Activated CD8-positive, alpha-beta T cell treated with anti-CD3 and anti-CD28 coated beads, Interleukin-2, amount 10 ng/mL, durations not matched to agents 7 days and 5 days (primary cell): Measurements from ENCODE around the gene ZBTB42. TPM values are rescaled to one million over a fixed set of nuclear protein-coding genes. Genes with fewer than 3 reads are reported as not detected.

Experiments
- ATAC-seq: fragments of 150-1000 bp; cut with Tn5 transposase; one replicate; pipeline ENCODE4 v1.10.0; 2021; ENCODE audit warnings: moderate library complexity
- CTCF ChIA-PET: fragments of 350-600 bp; sonication (Branson Sonifier 250); formaldehyde crosslinking; loops from one replicate; lab custom pipeline; 2021; ENCODE audit warnings: antibody characterized with exemption; lab: Charles Lee
- POLR2A ChIA-PET: fragments of 350-600 bp; sonication (Branson Sonifier 250); formaldehyde crosslinking; loops from one replicate; lab custom pipeline; 2021; ENCODE audit warnings: antibody characterized with exemption; lab: Charles Lee
- DNase-seq: peaks from one replicate; pipeline ENCODE4 v3.0.0-alpha.2; 2020
- H3K27ac Mint-ChIP-seq: one replicate; pipeline ENCODE4 v1.8.0; 2021; ENCODE audit warnings: mild to moderate bottlenecking, mixed read lengths
- H3K27me3 Mint-ChIP-seq: one replicate; pipeline ENCODE4 v1.8.0; 2021; ENCODE audit warnings: low read depth, mixed read lengths
- H3K36me3 Mint-ChIP-seq: one replicate; pipeline ENCODE4 v1.8.0; 2021; ENCODE audit warnings: low read depth, mixed read lengths
- H3K4me1 Mint-ChIP-seq: one replicate; pipeline ENCODE4 v1.8.0; 2021; ENCODE audit warnings: low read depth, mixed read lengths
- H3K4me3 Mint-ChIP-seq: one replicate; pipeline ENCODE4 v1.8.0; 2021; ENCODE audit warnings: mild to moderate bottlenecking, mixed read lengths
- H3K9me3 Mint-ChIP-seq: one replicate; pipeline ENCODE4 v1.8.0; 2022; ENCODE audit warnings: mixed read lengths; ENCODE audit not compliant: insufficient read depth
- total RNA-seq, 2 experiments: library from RNA; stranded (reverse); gene quantifications; one replicate each; pipeline ENCODE4 v1.2.3, GENCODE V29; 2021

ZBTB42 gene
- total RNA-seq, 2 experiments from 2014 or later = 5.3 TPM

DNA sequence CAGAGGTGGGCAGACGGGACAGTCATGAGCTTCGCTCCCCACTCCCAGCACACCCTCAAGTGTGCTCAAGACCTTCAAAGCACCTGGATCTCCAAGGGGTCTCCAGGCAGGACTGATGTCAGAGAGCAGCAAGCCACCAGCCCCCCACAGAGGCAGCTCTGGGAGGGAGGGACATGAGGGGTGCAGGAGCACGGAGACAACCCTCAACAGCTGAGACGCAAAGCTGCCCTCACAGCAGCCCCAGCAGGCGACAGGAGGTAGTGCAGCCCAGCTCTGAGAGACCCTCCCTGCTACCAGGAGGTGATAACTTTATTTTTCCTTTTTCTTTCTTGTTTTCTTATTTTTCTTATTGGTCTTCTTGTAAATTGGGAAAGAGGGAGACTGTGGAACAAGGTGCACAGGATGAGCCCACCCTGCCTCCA, 30.0 kb upstream of the ZBTB42 start:
- peak; percentile 45 for DNase-seq
- POLR2A ChIA-PET = interaction anchor here (1.2 kb wide), 1 partner anchor 30 kb away, joined by 3 read pairs; the partner anchor contains the start of gene ZBTB42

DNA sequence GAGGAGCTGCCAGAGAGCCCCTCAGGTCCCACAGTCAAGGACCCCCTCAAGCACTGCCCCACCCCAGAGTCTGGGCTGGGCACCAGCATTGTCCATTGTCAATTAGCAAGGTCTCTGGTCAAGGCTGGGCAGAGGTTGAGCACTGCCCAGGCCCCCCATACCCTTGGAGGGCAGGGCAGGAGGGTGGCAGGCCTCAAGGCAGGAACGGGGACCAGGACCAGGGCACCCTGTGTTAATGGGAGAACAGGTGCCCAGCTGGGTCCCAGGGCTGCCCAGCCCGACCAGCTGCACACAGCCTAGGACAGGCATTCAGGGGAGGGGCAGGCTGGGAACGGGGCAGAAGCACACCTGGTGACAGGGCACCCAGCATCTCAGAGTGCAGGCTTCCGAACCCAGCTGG, 29.5 kb upstream of the ZBTB42 start:
- Mint-ChIP-seq H3K27ac (no peak overlapping the region), H3K9me3 (no peaks in the 10 kb centered on the region), H3K36me3 (peaks cover 44% of the 10 kb centered on the region), H3K4me3 (no peak overlapping the region), H3K27me3 (no peaks in the 10 kb centered on the region), H3K4me1 (peaks cover 6% of the 10 kb centered on the region)
- POLR2A ChIA-PET = no interaction called here
- ATAC-seq (no peak), DNase-seq (no peak)
- CTCF ChIA-PET = interaction anchor here (0.8 to 6.6 kb wide), 5 partner anchors 10 to 56 kb away, joined by 3 to 78 read pairs (median 6); partner anchors contain the start of gene SIVA1

More for the DNA sequence above, 30.0 kb upstream of the ZBTB42 start:
- CTCF ChIA-PET = interaction anchor here (0.8 to 6.6 kb wide), 8 partner anchors 10 to 56 kb away, joined by 3 to 78 read pairs (median 4); partner anchors contain the start of genes ADSS1 and SIVA1
- H3K36me3 Mint-ChIP-seq = peaks cover 39% of the 10 kb centered on the region
- no peak for ATAC-seq
- H3K4me3 Mint-ChIP-seq = no peak overlapping the region
- peaks cover 6% of the 10 kb centered on the region for H3K4me1 Mint-ChIP-seq
- no peaks in the 10 kb centered on the region for H3K9me3 Mint-ChIP-seq
- no peaks in the 10 kb centered on the region for H3K27me3 Mint-ChIP-seq
- H3K27ac Mint-ChIP-seq = no peak overlapping the region

DNA sequence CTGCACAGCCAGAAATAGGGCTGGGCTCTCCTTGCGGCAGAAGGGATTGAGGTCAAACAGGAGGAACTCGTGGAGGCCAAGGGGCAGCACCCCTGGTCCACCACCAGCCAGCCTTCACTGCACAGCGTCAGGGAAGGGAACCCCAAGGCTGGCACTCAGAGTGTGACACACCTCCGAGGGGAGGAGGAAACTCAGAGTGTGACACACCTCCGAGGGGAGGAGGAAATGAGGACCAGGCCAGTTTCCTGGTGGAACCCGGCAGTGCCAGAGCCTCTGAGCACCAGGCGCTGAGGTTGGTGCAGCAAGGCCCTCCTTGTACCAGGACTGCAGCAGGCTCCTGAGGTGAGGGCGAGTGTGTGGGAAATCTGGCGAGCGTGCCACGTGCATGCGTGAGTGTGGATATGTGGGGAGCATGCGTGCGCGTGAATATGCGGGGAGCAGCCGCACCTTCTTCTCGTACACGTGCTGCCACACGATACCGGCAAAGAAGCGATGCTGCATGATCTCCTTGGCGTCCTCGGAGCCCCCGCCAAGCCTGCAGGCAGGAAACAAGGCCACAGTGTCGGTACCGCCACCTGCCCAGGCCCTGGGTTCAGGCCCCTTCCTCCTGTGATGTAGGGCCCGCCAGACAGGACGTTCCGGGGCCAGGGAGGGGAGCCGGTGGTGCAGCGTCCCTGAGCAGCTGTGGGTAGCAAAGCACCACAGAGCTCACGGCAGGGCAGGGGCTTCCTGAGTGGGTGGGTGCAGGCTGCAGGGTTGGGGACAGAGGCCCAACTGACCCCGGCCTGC, 28.8 kb upstream of the ZBTB42 start:
- POLR2A ChIA-PET = no interaction called here
- Mint-ChIP-seq H3K4me3 (no peak overlapping the region), H3K36me3 (peaks cover 51% of the 10 kb centered on the region), H3K27ac (no peak overlapping the region), H3K27me3 (no peaks in the 10 kb centered on the region), H3K9me3 (no peaks in the 10 kb centered on the region), H3K4me1 (peaks cover 3% of the 10 kb centered on the region)
- ATAC-seq = no peak
- CTCF ChIA-PET = interaction anchor here (1.0 to 6.6 kb wide), 2 partner anchors 54 to 55 kb away, joined by 4 to 78 read pairs; no protein-coding TSS in a partner anchor
- no peak for DNase-seq

DNA sequence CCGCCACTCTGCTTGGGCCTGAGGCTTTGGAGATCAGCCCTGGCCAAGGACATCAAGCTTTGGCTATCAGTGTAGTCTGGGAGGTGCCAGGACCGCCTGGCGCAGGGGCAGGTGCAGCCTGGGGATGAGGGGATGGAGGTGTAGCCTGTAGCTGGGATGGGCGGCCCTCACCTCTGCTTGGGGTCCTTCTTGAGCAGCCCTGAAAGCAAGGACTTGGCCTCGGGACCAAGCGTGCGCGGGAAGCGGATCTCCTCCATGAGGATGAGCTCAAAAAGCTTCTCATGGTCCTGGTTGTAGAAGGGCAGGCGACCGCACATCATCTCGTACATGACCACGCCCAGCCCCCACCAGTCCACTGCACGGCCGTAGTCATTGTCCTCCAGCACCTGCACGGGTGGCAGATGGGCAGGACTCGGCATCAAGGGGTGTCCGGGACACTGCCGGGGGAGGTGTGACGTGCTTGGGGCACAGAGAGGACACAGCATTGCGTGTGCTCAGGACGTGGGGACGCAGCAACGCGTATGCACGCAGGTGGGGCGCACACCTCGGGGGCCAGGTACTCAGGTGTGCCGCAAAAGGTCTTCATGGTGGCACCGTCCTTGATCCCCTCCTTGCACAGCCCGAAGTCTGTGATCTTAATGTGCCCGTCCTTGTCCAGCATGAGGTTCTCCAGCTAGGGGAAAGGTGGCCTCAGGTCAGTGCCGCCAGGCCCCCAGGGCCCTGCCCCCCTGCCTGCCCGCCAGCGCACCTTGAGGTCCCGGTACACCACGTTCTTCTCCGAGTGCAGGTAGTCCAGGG, 28.0 kb upstream of the ZBTB42 start:
- ChIA-PET POLR2A (no interaction called here), CTCF (interaction anchor here (1.0 kb wide), 1 partner anchor 53 kb away, joined by 4 read pairs; no protein-coding TSS in a partner anchor)
- ATAC-seq (no peak), DNase-seq (no peak)
- peaks cover 55% of the 10 kb centered on the region for H3K36me3 Mint-ChIP-seq
- H3K27me3 Mint-ChIP-seq = no peaks in the 10 kb centered on the region
- peaks cover 3% of the 10 kb centered on the region for H3K4me1 Mint-ChIP-seq
- H3K9me3 Mint-ChIP-seq = no peaks in the 10 kb centered on the region
- no peak overlapping the region for H3K27ac Mint-ChIP-seq
- no peak overlapping the region for H3K4me3 Mint-ChIP-seq

DNA sequence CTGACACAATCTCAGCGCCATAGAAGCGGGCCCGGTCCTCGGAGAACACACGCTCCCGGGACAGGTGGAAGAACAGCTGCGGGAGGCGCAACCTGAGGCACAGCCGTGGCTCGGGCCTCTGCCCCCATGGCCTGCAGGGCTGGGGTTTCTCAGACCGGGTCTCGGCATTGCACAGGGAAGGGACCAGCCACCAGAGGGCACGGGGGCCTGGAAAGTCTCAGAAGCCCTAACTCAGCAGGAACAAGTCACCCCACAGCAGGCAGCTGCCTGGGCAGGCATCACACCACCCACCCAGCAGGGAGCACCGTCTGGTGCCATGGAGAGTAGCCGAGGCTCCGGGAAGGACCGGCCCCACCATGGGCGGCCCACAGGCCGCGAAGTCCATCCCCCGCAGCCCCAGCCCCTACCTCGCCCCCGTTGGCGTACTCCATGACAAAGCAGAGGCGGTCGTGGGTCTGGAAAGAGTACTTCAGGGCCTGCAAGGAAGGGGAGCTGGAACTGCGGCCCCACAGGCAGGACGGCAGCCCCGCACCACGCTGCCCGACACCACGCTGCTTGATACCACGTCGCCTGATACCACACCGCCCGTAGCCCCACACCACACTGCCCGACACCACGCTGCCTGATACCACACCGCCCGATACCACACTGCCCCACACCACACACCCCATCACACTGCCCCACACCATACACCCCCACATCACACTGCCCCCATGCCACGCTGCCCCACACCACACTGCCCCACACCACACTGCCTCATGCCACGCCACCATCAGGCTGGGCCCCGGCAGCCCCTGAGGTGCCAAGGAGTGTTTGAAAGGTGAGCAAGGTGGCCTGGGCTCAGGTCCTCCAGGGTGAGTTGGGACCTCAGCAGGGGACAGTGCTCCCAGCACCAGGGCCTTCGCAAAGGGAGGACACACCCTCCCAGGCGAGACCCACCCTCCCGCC, 27.1 kb upstream of the ZBTB42 start:
- ChIA-PET POLR2A (no interaction called here), CTCF (no interaction called here)
- no peaks in the 10 kb centered on the region for H3K27me3 Mint-ChIP-seq

DNA sequence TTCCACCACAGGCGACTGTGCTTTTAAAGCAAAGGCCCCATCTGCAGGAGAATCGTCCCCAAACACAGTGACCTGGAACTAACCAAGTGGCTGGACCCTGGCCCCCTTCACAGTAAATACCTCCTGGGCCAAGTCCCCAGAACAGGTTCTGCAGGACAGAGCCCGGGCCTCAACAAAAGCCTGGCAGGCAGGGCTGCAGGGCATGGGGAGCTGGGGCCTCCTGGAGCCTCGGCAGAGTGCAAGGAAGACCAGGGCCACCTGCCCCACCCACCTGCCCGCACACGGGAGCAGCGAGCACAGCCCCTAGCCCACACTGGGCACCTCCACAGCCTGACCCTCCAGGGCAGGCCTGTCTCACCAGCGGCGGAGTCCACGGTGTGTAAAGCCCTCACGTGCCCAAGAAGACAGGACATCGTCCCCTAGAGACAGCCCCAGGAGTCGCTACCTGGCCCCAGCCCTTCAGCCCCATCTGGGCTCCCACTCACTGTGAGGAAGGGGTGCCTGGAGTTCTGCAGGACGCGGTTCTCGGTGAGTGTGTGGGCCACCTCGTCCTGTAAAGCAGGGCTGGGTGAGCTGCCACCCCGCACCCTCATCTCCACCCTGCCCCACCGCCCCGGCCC, 26.3 kb upstream of the ZBTB42 start:
- CTCF ChIA-PET = no interaction called here
- DNase-seq = no peak
- Mint-ChIP-seq H3K9me3 (no peaks in the 10 kb centered on the region), H3K4me1 (no peaks in the 10 kb centered on the region), H3K27me3 (no peaks in the 10 kb centered on the region), H3K36me3 (peaks cover 55% of the 10 kb centered on the region), H3K27ac (no peak overlapping the region), H3K4me3 (no peak overlapping the region)
- POLR2A ChIA-PET = no interaction called here
- no peak for ATAC-seq

More for the DNA sequence above, 27.1 kb upstream of the ZBTB42 start:
- Mint-ChIP-seq H3K27ac (no peak overlapping the region), H3K4me3 (no peak overlapping the region), H3K36me3 (peaks cover 57% of the 10 kb centered on the region), H3K4me1 (peaks cover 1% of the 10 kb centered on the region), H3K9me3 (no peaks in the 10 kb centered on the region)
- DNase-seq = no peak
- no peak for ATAC-seq

DNA sequence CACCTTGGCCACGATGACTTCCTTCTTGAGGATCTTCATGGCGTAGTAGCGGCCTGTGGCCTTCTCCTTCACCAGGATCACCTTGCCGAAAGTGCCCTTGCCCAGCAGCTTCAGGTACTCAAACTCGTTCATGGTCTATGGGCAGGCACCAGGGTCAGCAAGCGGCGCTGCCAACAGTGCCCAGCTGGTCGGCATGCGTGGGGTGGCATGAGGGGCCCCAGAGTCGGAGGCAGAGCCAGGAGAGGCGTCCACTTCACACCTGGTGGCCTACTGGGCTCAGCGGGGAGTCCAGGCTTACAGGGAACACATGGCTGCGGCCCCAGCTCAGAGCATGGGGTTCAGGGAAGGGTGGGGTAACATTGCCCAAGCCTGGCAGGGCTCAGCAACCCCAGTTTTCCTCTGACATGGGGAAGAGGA, 25.8 kb upstream of the ZBTB42 start:
- H3K27me3 Mint-ChIP-seq = no peaks in the 10 kb centered on the region
- POLR2A ChIA-PET = no interaction called here
- CTCF ChIA-PET = no interaction called here
- H3K4me1 Mint-ChIP-seq = no peaks in the 10 kb centered on the region
- DNase-seq (no peak), ATAC-seq (no peak)
- H3K4me3 Mint-ChIP-seq = no peak overlapping the region
- H3K9me3 Mint-ChIP-seq = no peaks in the 10 kb centered on the region
- no peak overlapping the region for H3K27ac Mint-ChIP-seq
- peaks cover 52% of the 10 kb centered on the region for H3K36me3 Mint-ChIP-seq

DNA sequence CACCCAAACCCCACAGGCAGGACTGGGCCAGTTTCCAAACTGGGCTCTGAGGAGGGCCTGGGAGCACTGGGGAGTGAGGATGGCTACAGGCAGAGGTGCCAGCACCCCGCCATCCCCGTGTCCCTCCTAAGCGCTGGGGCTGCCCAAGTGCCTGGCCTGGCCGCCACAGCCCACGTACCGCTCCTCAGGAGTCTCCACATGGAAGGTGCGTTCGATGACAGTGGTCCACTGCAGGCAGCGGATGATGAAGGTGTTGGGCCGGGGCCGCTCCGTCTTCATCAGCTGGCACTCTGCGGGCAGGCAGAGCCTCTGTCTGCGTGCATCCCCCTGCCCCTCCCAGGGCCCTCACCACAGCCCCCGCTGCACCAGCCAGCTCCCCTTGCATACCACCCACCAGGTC, 24.4 kb upstream of the ZBTB42 start:
- ATAC-seq = no peak
- ChIA-PET CTCF (no interaction called here), POLR2A (interaction anchor here (0.6 kb wide), 1 partner anchor 584 kb away, joined by 3 read pairs; no protein-coding TSS in a partner anchor)
- H3K27me3 Mint-ChIP-seq = no peaks in the 10 kb centered on the region
- no peak overlapping the region for H3K4me3 Mint-ChIP-seq
- H3K27ac Mint-ChIP-seq = no peak overlapping the region
- H3K9me3 Mint-ChIP-seq = no peaks in the 10 kb centered on the region
- H3K4me1 Mint-ChIP-seq = no peaks in the 10 kb centered on the region
- DNase-seq = no peak
- peaks cover 39% of the 10 kb centered on the region for H3K36me3 Mint-ChIP-seq

DNA sequence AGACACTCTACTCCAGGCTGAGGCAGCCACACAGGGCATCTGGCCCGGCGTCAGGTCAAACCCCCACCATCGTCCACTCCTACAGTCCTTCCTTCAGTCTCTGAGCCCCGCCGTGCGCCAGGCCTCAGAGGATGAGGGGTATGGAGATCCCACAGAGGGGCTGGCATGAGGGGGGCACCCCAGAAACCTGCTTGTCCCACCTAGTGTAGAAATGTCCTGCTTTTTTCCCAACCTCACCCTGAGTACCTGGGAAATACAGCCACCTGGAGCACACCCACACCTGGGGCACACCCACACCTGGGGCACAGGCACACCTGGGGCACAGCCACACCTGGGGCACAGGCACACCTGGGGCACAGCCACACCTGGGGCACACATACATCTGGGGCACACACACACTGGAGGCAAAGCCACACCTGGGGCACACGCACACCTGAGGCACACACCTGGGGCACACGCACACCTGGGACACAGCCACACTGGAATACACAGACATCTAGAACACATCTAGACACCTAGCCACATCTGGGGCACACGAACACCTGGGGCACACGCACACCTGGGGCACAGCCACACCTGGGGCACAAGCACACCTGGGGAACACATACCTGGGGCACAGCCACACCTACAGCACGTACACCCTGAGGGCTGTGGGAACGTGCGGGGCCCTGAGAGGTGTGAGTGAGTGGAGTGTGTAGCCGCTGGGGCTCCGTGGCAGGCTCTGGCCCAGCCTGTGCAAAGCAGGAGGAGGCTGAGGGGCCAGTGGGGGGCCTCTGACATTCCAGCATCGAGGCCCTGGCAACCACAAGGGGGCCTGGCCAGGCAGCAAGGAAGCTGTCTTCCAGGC, 23.7 kb upstream of the ZBTB42 start:
- Mint-ChIP-seq H3K27me3 (no peaks in the 10 kb centered on the region), H3K4me3 (no peak overlapping the region), H3K4me1 (no peaks in the 10 kb centered on the region), H3K9me3 (no peaks in the 10 kb centered on the region), H3K36me3 (peaks cover 32% of the 10 kb centered on the region), H3K27ac (no peak overlapping the region)
- POLR2A ChIA-PET = interaction anchor here (0.6 kb wide), 2 partner anchors 49 to 583 kb away, joined by 3 read pairs; no protein-coding TSS in a partner anchor
- CTCF ChIA-PET = no interaction called here
- ATAC-seq = no peak
- DNase-seq = no peak

DNA sequence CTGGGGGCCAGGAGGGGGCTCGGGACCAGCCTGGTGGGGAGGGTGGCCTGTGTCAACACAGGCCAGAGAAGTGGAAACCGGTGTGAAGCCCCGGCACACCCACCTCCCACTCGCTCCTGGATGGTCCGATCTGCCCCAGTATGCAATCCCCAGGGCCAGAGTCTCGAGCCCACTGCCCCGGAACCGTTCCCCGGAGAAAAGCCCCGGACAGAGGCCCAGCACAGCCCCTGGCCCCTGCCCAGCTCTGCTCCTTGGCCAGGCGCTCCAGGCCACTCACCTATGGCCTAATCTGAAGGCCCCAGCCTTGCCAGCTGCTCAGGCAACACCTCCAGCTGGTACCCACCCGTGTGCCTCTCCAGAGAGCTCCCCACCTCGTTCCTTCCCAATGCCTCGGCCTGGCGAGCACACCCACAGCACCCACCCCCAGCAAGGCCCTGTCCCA, 23.1 kb upstream of the ZBTB42 start:
- ATAC-seq = no peak
- POLR2A ChIA-PET = interaction anchor here (0.6 kb wide), 1 partner anchor 48 kb away, joined by 3 read pairs; no protein-coding TSS in a partner anchor

More for the DNA sequence above, 23.1 kb upstream of the ZBTB42 start:
- Mint-ChIP-seq H3K27ac (no peak overlapping the region), H3K27me3 (no peaks in the 10 kb centered on the region), H3K36me3 (peaks cover 26% of the 10 kb centered on the region), H3K9me3 (no peaks in the 10 kb centered on the region), H3K4me1 (no peaks in the 10 kb centered on the region), H3K4me3 (no peak overlapping the region)
- CTCF ChIA-PET = no interaction called here
- no peak for DNase-seq
